Esophagus muscularis mucosa (tissue), 4 donors: Measurements from ENCODE around the gene MPRIP.

Experiments
- EP300 ChIP-seq: sonication (generic); formaldehyde crosslinking; IDR thresholded peaks from one replicate; pipeline ENCODE4 v1.6.1; 2017; ENCODE audit warnings: antibody characterized with exemption
- POLR2A ChIP-seq: fragments of 450-650 bp; IDR thresholded peaks from one replicate; pipeline ENCODE4 v1.6.1; 2017; ENCODE audit warnings: antibody characterized with exemption, moderate library complexity, mild to moderate bottlenecking, low read depth
- POLR2AphosphoS5 ChIP-seq, 2 donors: sonication (generic); formaldehyde crosslinking; IDR thresholded peaks; one replicate each; pipeline ENCODE4 v1.6.1; 2017; ENCODE audit warnings: antibody characterized with exemption in 2 of 2
- TF ChIP-seq, protein P1 (sequence below), 3 experiments: fragments of 200-600 bp in 2 of 3; fragments of 450-650 bp in 1 of 3; sonication (generic) in 2 of 3; IDR thresholded peaks; one replicate each; pipeline ENCODE4 v1.5.1; 2017 to 2019; ENCODE audit warnings: antibody characterized with exemption in 3 of 3, mild to moderate bottlenecking in 2 of 3, moderate library complexity in 1 of 3

DNA sequence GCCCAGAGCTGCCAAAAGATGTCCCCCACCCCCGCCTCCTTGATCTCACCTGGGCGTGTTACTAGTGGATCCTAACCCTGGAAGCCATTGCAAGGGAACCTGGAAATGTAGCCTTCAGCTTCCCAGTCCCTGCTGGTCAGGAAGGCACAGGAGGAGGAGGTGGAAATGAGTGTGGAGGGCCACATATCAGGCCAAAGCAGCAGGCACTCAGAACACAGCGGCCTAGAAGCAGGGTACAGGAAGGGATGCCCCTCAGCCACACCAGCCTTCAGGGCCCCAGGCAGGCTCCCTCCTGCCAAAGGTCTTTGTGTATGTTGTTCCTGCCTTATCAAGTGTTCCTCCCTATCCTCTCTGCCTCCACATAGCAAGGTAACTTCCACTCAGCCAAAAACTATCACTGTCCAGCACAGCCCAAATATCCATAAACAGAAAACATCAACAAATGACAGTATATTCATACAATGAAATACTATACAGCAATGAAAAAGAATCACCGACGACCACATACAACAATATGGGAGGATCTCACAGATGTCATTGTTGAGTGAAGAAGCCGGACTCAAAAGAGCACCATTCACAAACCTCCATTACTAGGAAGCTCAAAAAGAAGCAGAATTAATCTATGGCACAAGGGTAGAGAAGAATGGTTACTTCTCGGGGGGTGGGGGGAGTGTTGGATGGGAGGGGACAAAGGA, 42.2 kb upstream of the MPRIP start:
- TF ChIP-seq, protein P1, sequence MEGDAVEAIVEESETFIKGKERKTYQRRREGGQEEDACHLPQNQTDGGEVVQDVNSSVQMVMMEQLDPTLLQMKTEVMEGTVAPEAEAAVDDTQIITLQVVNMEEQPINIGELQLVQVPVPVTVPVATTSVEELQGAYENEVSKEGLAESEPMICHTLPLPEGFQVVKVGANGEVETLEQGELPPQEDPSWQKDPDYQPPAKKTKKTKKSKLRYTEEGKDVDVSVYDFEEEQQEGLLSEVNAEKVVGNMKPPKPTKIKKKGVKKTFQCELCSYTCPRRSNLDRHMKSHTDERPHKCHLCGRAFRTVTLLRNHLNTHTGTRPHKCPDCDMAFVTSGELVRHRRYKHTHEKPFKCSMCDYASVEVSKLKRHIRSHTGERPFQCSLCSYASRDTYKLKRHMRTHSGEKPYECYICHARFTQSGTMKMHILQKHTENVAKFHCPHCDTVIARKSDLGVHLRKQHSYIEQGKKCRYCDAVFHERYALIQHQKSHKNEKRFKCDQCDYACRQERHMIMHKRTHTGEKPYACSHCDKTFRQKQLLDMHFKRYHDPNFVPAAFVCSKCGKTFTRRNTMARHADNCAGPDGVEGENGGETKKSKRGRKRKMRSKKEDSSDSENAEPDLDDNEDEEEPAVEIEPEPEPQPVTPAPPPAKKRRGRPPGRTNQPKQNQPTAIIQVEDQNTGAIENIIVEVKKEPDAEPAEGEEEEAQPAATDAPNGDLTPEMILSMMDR (IDR thresholded peaks at IDR 0.05) = no peak
- TF ChIP-seq POLR2AphosphoS5 (IDR thresholded peaks at IDR 0.05) (no peak), POLR2A (no peak), EP300 (no peak)
